Inferior parietal cortex (tissue), 1 donor: ENCODE measurements around the gene LRRC56.
"Not testable (repeated sequence)": the region's sequence is repeated elsewhere in the genome, so short reads cannot be mapped to it uniquely, and the experiment has no call there.

ENCODE experiments used
- DNase-seq: peaks from one replicate; pipeline ENCODE4 v3.0.0-alpha.2; 2016; ENCODE audit errors: extremely low spot score

The LRRC56 gene

GRCh38 chr11:559712-560304, 22.5 kb downstream of the LRRC56 start:
- no peak for DNase-seq

- DNase-seq: peak; percentile 75
These were observed 23.2 kb downstream of the LRRC56 start, which contains the start of the genes LMNTD2 and RASSF7 for GRCh38 chr11:560305-561147. Gene LMNTD2 (minus strand): TSS chr11:560738. CDS start chr11:560716, 22 bp downstream. Gene RASSF7 (plus strand): TSS chr11:560970. CDS start chr11:561769, 799 bp downstream.

GRCh38 chr11:561148-562003, 24.0 kb downstream of the LRRC56 start:
- no peak for DNase-seq

GRCh38 chr11:562046-562645, 24.8 kb downstream of the LRRC56 start:
- no peak for DNase-seq

- no peak for DNase-seq
These were observed 25.9 kb downstream of the LRRC56 start for GRCh38 chr11:563066-563811.

GRCh38 chr11:563812-564578, 26.7 kb downstream of the LRRC56 start:
- no peak for DNase-seq

GRCh38 chr11:565921-566509, 28.7 kb downstream of the LRRC56 start:
- no peak for DNase-seq

GRCh38 chr11:567011-567628, 29.8 kb downstream of the LRRC56 start:
- no peak for DNase-seq

GRCh38 chr11:567629-568292, 30.4 kb downstream of the LRRC56 start:
- no peak for DNase-seq

- DNase-seq: peak; percentile 80
These were observed 31.2 kb downstream of the LRRC56 start for GRCh38 chr11:568306-569157.

- no peak for DNase-seq
These were observed 32.0 kb downstream of the LRRC56 start for GRCh38 chr11:569158-569885.

- DNase-seq: no peak
These were observed 34.5 kb downstream of the LRRC56 start for GRCh38 chr11:571802-572185.

GRCh38 chr11:573146-573759, 35.9 kb downstream of the LRRC56 start:
- DNase-seq: no peak

- DNase-seq: not testable (repeated sequence)
These were observed 36.8 kb downstream of the LRRC56 start for GRCh38 chr11:574031-574570.

GRCh38 chr11:574632-575312, 37.4 kb downstream of the LRRC56 start:
- no peak for DNase-seq
